Measurements from ENCODE around the gene CLDN9.
A peak's percentile ranks its signal among the peaks of the same experiment; 100 is the strongest.

CLDN9 gene

GRCh38 chr16:3022208-3022683, 9.5 kb downstream of the CLDN9 start:
- POLR2A ChIA-PET = interaction anchor here (0.6 to 11.9 kb wide), 8 partner anchors 10 to 150 kb away, joined by 3 to 247 read pairs (median 6); partner anchors contain the start of genes KREMEN2 and PAQR4
- TF ChIP-seq ZEB2 (tag by site-specific recombination; IDR thresholded peaks at IDR 0.05) = 0 out of 2 replicates have a peak, but pooled peaks have one; percentile 9
- TF ChIP-seq, protein P1, sequence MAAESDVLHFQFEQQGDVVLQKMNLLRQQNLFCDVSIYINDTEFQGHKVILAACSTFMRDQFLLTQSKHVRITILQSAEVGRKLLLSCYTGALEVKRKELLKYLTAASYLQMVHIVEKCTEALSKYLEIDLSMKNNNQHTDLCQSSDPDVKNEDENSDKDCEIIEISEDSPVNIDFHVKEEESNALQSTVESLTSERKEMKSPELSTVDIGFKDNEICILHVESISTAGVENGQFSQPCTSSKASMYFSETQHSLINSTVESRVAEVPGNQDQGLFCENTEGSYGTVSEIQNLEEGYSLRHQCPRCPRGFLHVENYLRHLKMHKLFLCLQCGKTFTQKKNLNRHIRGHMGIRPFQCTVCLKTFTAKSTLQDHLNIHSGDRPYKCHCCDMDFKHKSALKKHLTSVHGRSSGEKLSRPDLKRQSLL (tag by site-specific recombination; IDR thresholded peaks at IDR 0.05) = peak; percentile 6; the same call in 1 of the 2 replicates
- TF ChIP-seq MZF1 (tag by site-specific recombination; IDR thresholded peaks at IDR 0.05; ENCODE audit: borderline replicate concordance) = peak; percentile 59; the same call in 1 of the 2 replicates
- TF ChIP-seq ZNF391 (tag by site-specific recombination; IDR thresholded peaks at IDR 0.05; ENCODE audit: borderline replicate concordance, low read depth) = no peak
- no peak for TF ChIP-seq TCF7L2 (IDR thresholded peaks at IDR 0.05; ENCODE audit: borderline replicate concordance, low read depth, low read length)
- TF ChIP-seq KLF8 (tag by site-specific recombination; IDR thresholded peaks at IDR 0.05) = peak; percentile 67
- TF ChIP-seq ZBTB21 (tag by site-specific recombination; IDR thresholded peaks at IDR 0.05) = 0 out of 2 replicates have a peak, but pooled peaks have one; percentile 22
- TF ChIP-seq, protein P2, sequence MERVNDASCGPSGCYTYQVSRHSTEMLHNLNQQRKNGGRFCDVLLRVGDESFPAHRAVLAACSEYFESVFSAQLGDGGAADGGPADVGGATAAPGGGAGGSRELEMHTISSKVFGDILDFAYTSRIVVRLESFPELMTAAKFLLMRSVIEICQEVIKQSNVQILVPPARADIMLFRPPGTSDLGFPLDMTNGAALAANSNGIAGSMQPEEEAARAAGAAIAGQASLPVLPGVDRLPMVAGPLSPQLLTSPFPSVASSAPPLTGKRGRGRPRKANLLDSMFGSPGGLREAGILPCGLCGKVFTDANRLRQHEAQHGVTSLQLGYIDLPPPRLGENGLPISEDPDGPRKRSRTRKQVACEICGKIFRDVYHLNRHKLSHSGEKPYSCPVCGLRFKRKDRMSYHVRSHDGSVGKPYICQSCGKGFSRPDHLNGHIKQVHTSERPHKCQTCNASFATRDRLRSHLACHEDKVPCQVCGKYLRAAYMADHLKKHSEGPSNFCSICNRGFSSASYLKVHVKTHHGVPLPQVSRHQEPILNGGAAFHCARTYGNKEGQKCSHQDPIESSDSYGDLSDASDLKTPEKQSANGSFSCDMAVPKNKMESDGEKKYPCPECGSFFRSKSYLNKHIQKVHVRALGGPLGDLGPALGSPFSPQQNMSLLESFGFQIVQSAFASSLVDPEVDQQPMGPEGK (tag by site-specific recombination; IDR thresholded peaks at IDR 0.05) = peak; percentile 12; the same call in 1 of the 2 replicates
- peak; percentile 44; the same call in 1 of the 2 replicates for TF ChIP-seq EGR2 (tag by site-specific recombination; IDR thresholded peaks at IDR 0.05; ENCODE audit: low read depth)
- TF ChIP-seq BCL11B (tag by site-specific recombination; IDR thresholded peaks at IDR 0.05; ENCODE audit: low read depth) = 0 out of 2 replicates have a peak, but pooled peaks have one; percentile 20
- no peak for TF ChIP-seq REPIN1 (tag by site-specific recombination; IDR thresholded peaks at IDR 0.05; ENCODE audit: low read depth)
- TF ChIP-seq IKZF3 (tag by site-specific recombination; IDR thresholded peaks at IDR 0.05) = peak; percentile 97
- peak; percentile 59; the same call in 1 of the 2 replicates for TF ChIP-seq ZNF398 (tag by site-specific recombination; IDR thresholded peaks at IDR 0.05)
- TF ChIP-seq ATF2 (tag by site-specific recombination; IDR thresholded peaks at IDR 0.05; ENCODE audit: low read depth) = no peak
- TF ChIP-seq ZFHX2 (tag by site-specific recombination; conservative IDR thresholded peaks at IDR 0.05) = peak; percentile 57; the same call in 1 of the 2 replicates
- peak; percentile 68; the same call in 1 of the 2 replicates for TF ChIP-seq GLIS2 (tag by site-specific recombination; IDR thresholded peaks at IDR 0.05)
- no peak for TF ChIP-seq ZNF16 (tag by site-specific recombination; IDR thresholded peaks at IDR 0.05; ENCODE audit: low read depth)
- peak; percentile 47 for TF ChIP-seq KLF16 (tag by site-specific recombination; IDR thresholded peaks at IDR 0.05)
- TF ChIP-seq ZNF132 (tag by site-specific recombination; IDR thresholded peaks at IDR 0.05; ENCODE audit: borderline replicate concordance) = no peak
- TF ChIP-seq ZIC2 (tag by site-specific recombination; IDR thresholded peaks at IDR 0.05) = no peak
- TF ChIP-seq TSHZ1 (tag by site-specific recombination; IDR thresholded peaks at IDR 0.05; ENCODE audit: borderline replicate concordance) = no peak
- TF ChIP-seq, protein P3, sequence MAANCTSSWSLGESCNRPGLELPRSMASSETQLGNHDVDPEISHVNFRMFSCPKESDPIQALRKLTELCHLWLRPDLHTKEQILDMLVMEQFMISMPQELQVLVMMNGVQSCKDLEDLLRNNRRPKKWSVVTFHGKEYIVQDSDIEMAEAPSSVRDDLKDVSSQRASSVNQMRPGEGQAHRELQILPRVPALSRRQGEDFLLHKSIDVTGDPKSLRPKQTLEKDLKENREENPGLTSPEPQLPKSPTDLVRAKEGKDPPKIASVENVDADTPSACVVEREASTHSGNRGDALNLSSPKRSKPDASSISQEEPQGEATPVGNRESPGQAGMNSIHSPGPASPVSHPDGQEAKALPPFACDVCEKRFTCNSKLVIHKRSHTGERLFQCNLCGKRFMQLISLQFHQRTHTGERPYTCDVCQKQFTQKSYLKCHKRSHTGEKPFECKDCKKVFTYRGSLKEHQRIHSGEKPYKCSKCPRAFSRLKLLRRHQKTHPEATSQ (tag by site-specific recombination; IDR thresholded peaks at IDR 0.05) = no peak
- no peak for TF ChIP-seq ZNF645 (tag by site-specific recombination; IDR thresholded peaks at IDR 0.05)
- TF ChIP-seq ZNF423 (tag by site-specific recombination; IDR thresholded peaks at IDR 0.05) = no peak

More at GRCh38 chr16:3022208-3022683, 9.5 kb downstream of the CLDN9 start:
- H3K27ac ChIP-seq (ENCODE audit: extremely low read depth, low read depth, low read length) = peak overlapping the region; percentile 54
- H3K9me3 ChIP-seq (ENCODE audit: control insufficient read depth, insufficient read depth, low read depth, low read length) = no peaks in the 10 kb centered on the region
- H3K4me1 ChIP-seq (ENCODE audit: control insufficient read depth, insufficient read depth, low read length) = peaks cover 21% of the 10 kb centered on the region
- CTCF ChIA-PET = interaction anchor here (0.7 to 4.1 kb wide), 6 partner anchors 9 to 148 kb away, joined by 3 to 41 read pairs (median 4); no protein-coding TSS in a partner anchor
- H3K36me3 ChIP-seq (ENCODE audit: control insufficient read depth in 2 of 2, insufficient read depth in 1 of 2, low read length in 2 of 2) = peaks cover 0 to 20% of the 10 kb centered on the region in 2 experiments; a peak in 1 of 3 replicates
- peak overlapping the region; percentile 75 for H3K4me3 ChIP-seq (ENCODE audit: low read depth, low read length)

Measured in HEK293 (cell line).